Psoas muscle (tissue), 8 donors: ENCODE measurements around the gene DNAJB2. TPM values are rescaled to one million over a fixed set of nuclear protein-coding genes. Genes with fewer than 3 reads are reported as not detected.
"Not testable (repeated sequence)": the region's sequence is repeated elsewhere in the genome, so short reads cannot be mapped to it uniquely, and the experiment has no call there.

Source experiments
- ATAC-seq, 4 donors: fragments of 200-7000 bp; cut with Tn5 transposase; one replicate each; pipeline ENCODE4 v1.9.1; 2020; ENCODE audit warnings: moderate library complexity in 3 of 4, mild to moderate bottlenecking in 2 of 4
- DNase-seq, 2 donors: peaks; one replicate each; pipeline ENCODE4 v3.0.0-alpha.2; 2020
- H3K27ac ChIP-seq: fragments of 200-600 bp; one replicate; pipeline ENCODE4 v1.8.0; 2022
- H3K27me3 ChIP-seq, 3 donors: fragments of 200-600 bp in 1 of 3; one replicate each; pipeline versions ENCODE4 v1.6.1 to v1.8.0; 2013 to 2022; ENCODE audit warnings: low read length in 2 of 3, mild to moderate bottlenecking in 2 of 3, moderate library complexity in 1 of 3; ENCODE audit not compliant: insufficient read depth in 3 of 3
- H3K36me3 ChIP-seq, 2 donors: fragments of 200-600 bp in 1 of 2; one replicate each; pipeline versions ENCODE4 v1.6.1 to v1.8.0; 2013 to 2022; ENCODE audit warnings: low read depth in 1 of 2, mild to moderate bottlenecking in 1 of 2, moderate library complexity in 1 of 2; ENCODE audit not compliant: insufficient read depth in 1 of 2
- H3K4me1 ChIP-seq: fragments of 200-600 bp; one replicate; pipeline ENCODE4 v1.8.0; 2022
- H3K4me3 ChIP-seq: fragments of 200-600 bp; one replicate; pipeline ENCODE4 v1.8.0; 2022; ENCODE audit warnings: mild to moderate bottlenecking
- H3K9me3 ChIP-seq: fragments of 200-600 bp; one replicate; pipeline ENCODE4 v1.8.0; 2022
- CTCF ChIP-seq: fragments of 200-600 bp; IDR thresholded peaks from one replicate; pipeline ENCODE4 v1.8.0; 2022; ENCODE audit warnings: antibody characterized with exemption
- WGBS, 3 donors: extraction: QIAGEN DNeasy Blood & Tissue Kit; methylation state at CpG; one replicate each; pipeline versions ENCODE4 v1.1.6 to v1.1.7; 2013; 5-methylcytosine and 5-hydroxymethylcytosine counted together
- intact Hi-C, 2 donors: fragments of 100-400 bp; cut with DNase I; formaldehyde crosslinking; loops; one replicate each; pipeline versions ENCODE4 v1.11.0 to v1.14.2; 2022
- polyA plus RNA-seq, 3 donors: library from polyadenylated mRNA; stranded (reverse); fragments of 200-250 nt; gene quantifications; one replicate each; pipeline ENCODE4 v1.2.3, GENCODE V29; 2013
- total RNA-seq, 4 donors: library from RNA; stranded (reverse); fragmentation: NEBNext Ultra II Directional in 2 of 4; extraction: Animal tissue kit (Norgen Biotek cat#: 25700) in 2 of 4; gene quantifications; one replicate each; pipeline versions ENCODE4 v1.2.1 to v1.2.4, GENCODE V29; 2021 to 2023
- donor health status: healthy with polysubstance abuse.
- donor health status: DM: no; HTN: no; CAD: no; lungs with moderate emphysema.
- donor health status: Bipolar disorder and iron deficiency.
- donor health status: healthy.
- donor health status: DM: yes; HTN: yes; CAD: no.
- donor health status: DM: no; HTN: no; CAD: no.
- donor health status: DM: no; HTN: no; CAD: no.
- donor health status: DM: yes; HTN: yes; CAD: no.

Gene DNAJB2
- total and polyA plus RNA-seq, 7 donors = 93.1 to 204 (median 105) TPM

GRCh38 chr2:219309278-219309677 is 30.1 kb downstream of the DNAJB2 start, which contains the start of gene PTPRN:
PTPRN (minus strand) TSS chr2:219309401; CDS start chr2:219309332, 69 bp downstream.
- Histone ChIP-seq H3K4me1 (no peaks in the 10 kb centered on the region), H3K27ac (no peak within 1 kb of the TSS), H3K27me3 (peaks cover 0 to 79% (median 6%) of the 10 kb centered on the region in 3 donors), H3K36me3 (no peaks in the 10 kb centered on the region), H3K9me3 (no peaks in the 10 kb centered on the region), H3K4me3 (no peak within 1 kb of the TSS)
- ATAC-seq (no peak), DNase-seq (no peak)
- intact Hi-C loops = loop anchor here (10.0 kb wide), 1 partner anchor 254 kb away; no protein-coding TSS in a partner anchor
- WGBS, 3 donors = 3 to 4% (median 3%) methylated on average over 22 to 37 of the region's 37 CpGs
- TF ChIP-seq CTCF = no peak

GRCh38 chr2:219312683-219313263 is 33.6 kb downstream of the DNAJB2 start:
- H3K4me1 ChIP-seq, H3K27ac ChIP-seq, H3K36me3 ChIP-seq, H3K9me3 ChIP-seq, intact Hi-C loops, ATAC-seq, H3K4me3 ChIP-seq, DNase-seq: not testable (repeated sequence)
- WGBS, 3 donors = 86 to 91% (median 90%) methylated on average over 32 to 49 of the region's 49 CpGs
- peaks cover 0 to 49% (median 6%) of the 10 kb centered on the region in 3 donors for H3K27me3 ChIP-seq

- 89 to 90% (median 89%) methylated on average over 16 of the region's 16 CpGs for WGBS, 3 donors
- Histone ChIP-seq H3K36me3 (no peaks in the 10 kb centered on the region), H3K9me3 (no peaks in the 10 kb centered on the region), H3K27me3 (peaks cover 0 to 32% (median 0%) of the 10 kb centered on the region in 3 donors), H3K4me1 (no peaks in the 10 kb centered on the region), H3K4me3 (no peak overlapping the region), H3K27ac (no peak overlapping the region)
- intact Hi-C loops = no loop called here
- no peak for TF ChIP-seq CTCF
- no peak for ATAC-seq
- no peak for DNase-seq
Observed at GRCh38 chr2:219314804-219315468, 35.8 kb downstream of the DNAJB2 start.

GRCh38 chr2:219323434-219323833 is 44.3 kb downstream of the DNAJB2 start:
- Histone ChIP-seq H3K4me1 (no peaks in the 10 kb centered on the region), H3K4me3 (no peak overlapping the region), H3K27ac (no peak overlapping the region), H3K9me3 (no peaks in the 10 kb centered on the region), H3K36me3 (no peaks in the 10 kb centered on the region), H3K27me3 (peaks cover 0 to 22% (median 4%) of the 10 kb centered on the region in 3 donors)
- no peak for TF ChIP-seq CTCF
- WGBS, 3 donors = 59 to 64% (median 63%) methylated on average over 4 of the region's 4 CpGs
- intact Hi-C loops = no loop called here
- ATAC-seq = no peak
- no peak for DNase-seq

GRCh38 chr2:219325136-219325535 is 46.0 kb downstream of the DNAJB2 start:
- Histone ChIP-seq H3K36me3 (no peaks in the 10 kb centered on the region), H3K27ac (no peak overlapping the region), H3K4me3 (no peak overlapping the region), H3K9me3 (no peaks in the 10 kb centered on the region), H3K27me3 (peaks cover 0 to 19% (median 4%) of the 10 kb centered on the region in 3 donors), H3K4me1 (no peaks in the 10 kb centered on the region)
- TF ChIP-seq CTCF = no peak
- no peak for DNase-seq
- no peak for ATAC-seq
- WGBS, 3 donors = 73 to 84% (median 84%) methylated on average over 4 of the region's 4 CpGs
- intact Hi-C loops = no loop called here
